ENCODE data around the gene RUNDC3A.

DNA sequence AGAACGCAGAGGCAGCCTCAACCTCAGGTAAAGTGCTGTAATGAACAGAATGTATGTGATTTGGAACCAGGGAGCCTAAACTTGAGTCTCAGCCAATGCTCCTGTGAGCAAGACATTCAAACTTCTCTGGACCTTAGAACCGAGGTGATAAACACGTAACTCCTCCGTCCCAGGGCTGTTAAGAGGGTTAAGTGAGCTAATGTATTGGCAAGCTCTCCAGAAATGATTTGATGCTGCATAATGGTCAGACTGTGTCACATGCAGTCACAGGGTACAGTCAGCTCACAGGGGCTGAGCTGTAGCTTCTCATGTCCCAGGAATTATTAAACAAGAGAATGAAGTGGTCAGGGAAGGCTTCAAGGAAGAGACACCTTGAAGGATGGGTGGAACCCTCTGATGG, 30.4 kb upstream of the RUNDC3A start:
- TF ChIP-seq, protein P1, sequence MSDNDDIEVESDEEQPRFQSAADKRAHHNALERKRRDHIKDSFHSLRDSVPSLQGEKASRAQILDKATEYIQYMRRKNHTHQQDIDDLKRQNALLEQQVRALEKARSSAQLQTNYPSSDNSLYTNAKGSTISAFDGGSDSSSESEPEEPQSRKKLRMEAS (IDR thresholded peaks at IDR 0.05; ENCODE audit: low read depth, low read length), result no peak
- TF ChIP-seq, protein P2, sequence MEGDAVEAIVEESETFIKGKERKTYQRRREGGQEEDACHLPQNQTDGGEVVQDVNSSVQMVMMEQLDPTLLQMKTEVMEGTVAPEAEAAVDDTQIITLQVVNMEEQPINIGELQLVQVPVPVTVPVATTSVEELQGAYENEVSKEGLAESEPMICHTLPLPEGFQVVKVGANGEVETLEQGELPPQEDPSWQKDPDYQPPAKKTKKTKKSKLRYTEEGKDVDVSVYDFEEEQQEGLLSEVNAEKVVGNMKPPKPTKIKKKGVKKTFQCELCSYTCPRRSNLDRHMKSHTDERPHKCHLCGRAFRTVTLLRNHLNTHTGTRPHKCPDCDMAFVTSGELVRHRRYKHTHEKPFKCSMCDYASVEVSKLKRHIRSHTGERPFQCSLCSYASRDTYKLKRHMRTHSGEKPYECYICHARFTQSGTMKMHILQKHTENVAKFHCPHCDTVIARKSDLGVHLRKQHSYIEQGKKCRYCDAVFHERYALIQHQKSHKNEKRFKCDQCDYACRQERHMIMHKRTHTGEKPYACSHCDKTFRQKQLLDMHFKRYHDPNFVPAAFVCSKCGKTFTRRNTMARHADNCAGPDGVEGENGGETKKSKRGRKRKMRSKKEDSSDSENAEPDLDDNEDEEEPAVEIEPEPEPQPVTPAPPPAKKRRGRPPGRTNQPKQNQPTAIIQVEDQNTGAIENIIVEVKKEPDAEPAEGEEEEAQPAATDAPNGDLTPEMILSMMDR (IDR thresholded peaks at IDR 0.05; ENCODE audit: low read depth, low read length), result no peak
- TF ChIP-seq POLR2A (IDR thresholded peaks at IDR 0.05; ENCODE audit: extremely low read depth, insufficient read length), result no peak
- TF ChIP-seq MYC (IDR thresholded peaks at IDR 0.05; ENCODE audit: low read depth, low read length), result no peak
